Loucy (cell line): ENCODE measurements around the gene NLGN1.

Experiments
- EZH2phosphoT487 ChIP-seq: fragments of 200-600 bp; IDR thresholded peaks from 2 replicates; pipeline ENCODE4 v1.6.1; 2018; ENCODE audit warnings: antibody characterized with exemption, mild to moderate bottlenecking, moderate library complexity, borderline replicate concordance
- TF ChIP-seq, protein P1 (sequence below): fragments of 200-600 bp; sonication (generic); conservative IDR thresholded peaks from 2 replicates; pipeline ENCODE4 v1.5.1; 2014; ENCODE audit warnings: mild to moderate bottlenecking, antibody characterized with exemption, low read length

DNA sequence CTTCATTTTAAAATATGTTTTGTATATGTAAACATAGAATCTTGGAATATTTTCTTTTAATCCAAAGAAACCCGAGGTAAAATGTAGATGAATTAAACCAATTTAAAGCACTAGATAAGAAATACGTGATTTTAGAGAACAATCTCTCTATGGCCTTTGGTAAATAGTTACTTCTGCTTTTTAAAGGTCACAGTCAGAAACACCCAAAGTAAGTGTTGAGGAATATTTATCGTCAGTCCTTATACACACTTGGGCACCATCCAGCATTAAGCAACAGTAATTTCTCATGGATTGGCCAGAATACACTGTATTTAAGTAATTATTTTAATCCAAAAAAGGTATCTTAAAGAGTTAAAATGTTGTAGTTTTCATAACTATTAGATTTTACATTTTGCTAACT, 713.2 kb downstream of the NLGN1 start:
- TF ChIP-seq, protein P1, sequence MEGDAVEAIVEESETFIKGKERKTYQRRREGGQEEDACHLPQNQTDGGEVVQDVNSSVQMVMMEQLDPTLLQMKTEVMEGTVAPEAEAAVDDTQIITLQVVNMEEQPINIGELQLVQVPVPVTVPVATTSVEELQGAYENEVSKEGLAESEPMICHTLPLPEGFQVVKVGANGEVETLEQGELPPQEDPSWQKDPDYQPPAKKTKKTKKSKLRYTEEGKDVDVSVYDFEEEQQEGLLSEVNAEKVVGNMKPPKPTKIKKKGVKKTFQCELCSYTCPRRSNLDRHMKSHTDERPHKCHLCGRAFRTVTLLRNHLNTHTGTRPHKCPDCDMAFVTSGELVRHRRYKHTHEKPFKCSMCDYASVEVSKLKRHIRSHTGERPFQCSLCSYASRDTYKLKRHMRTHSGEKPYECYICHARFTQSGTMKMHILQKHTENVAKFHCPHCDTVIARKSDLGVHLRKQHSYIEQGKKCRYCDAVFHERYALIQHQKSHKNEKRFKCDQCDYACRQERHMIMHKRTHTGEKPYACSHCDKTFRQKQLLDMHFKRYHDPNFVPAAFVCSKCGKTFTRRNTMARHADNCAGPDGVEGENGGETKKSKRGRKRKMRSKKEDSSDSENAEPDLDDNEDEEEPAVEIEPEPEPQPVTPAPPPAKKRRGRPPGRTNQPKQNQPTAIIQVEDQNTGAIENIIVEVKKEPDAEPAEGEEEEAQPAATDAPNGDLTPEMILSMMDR = no peak
- no peak for TF ChIP-seq EZH2phosphoT487
